ENCODE data around the gene UBE2S.

UBE2S gene

GRCh38 chr19:55444646-55445045 lies 37.1 kb upstream of the UBE2S start:
- ChIA-PET CTCF (no interaction called here), POLR2A (ENCODE audit: low non-redundant PET) (no interaction called here)
- TF ChIP-seq, protein P1, sequence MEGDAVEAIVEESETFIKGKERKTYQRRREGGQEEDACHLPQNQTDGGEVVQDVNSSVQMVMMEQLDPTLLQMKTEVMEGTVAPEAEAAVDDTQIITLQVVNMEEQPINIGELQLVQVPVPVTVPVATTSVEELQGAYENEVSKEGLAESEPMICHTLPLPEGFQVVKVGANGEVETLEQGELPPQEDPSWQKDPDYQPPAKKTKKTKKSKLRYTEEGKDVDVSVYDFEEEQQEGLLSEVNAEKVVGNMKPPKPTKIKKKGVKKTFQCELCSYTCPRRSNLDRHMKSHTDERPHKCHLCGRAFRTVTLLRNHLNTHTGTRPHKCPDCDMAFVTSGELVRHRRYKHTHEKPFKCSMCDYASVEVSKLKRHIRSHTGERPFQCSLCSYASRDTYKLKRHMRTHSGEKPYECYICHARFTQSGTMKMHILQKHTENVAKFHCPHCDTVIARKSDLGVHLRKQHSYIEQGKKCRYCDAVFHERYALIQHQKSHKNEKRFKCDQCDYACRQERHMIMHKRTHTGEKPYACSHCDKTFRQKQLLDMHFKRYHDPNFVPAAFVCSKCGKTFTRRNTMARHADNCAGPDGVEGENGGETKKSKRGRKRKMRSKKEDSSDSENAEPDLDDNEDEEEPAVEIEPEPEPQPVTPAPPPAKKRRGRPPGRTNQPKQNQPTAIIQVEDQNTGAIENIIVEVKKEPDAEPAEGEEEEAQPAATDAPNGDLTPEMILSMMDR (conservative IDR thresholded peaks at IDR 0.05; ENCODE audit: low read depth): no peak
- no peak for DNase-seq (ENCODE audit: low spot score)
- H3K27ac ChIP-seq: no peak overlapping the region

DNA sequence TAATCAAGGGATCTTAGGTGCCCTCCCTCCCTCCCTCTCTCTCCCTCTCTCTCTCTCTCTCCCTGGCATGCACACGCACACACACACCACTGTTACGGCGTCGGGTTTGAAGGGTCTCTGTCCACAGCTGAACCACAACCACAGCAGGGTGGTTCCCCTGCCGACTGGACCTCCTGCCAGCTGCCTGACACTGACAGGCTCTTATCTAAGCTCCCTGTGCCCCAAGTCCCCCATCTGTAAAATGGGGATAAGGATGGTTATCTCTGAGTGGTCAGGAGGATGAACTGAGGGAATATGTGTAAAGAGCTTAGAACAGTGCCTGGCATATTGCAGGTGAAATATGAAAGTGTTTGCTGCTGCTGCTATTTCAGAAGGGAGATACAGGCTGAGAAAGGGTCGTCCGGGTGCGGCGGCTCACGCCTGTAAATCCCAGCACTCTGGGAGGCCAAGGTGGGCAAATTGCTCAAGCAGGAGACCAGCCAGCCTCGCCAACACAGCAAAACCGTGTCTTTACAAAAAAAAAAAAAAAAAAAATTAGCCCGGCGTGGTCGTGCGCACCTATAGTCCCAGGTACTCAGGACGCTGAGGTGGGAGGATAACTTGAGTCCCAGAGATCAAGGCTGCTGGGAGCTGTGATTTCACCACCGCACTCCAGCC lies 36.4 kb upstream of the UBE2S start:
- ChIA-PET CTCF (interaction anchor here (0.7 to 0.9 kb wide), 2 partner anchors 24 to 585 kb away, joined by 3 read pairs; no protein-coding TSS in a partner anchor), POLR2A (ENCODE audit: low non-redundant PET) (no interaction called here)
- H3K27ac ChIP-seq: no peak overlapping the region
- TF ChIP-seq, protein P1 (conservative IDR thresholded peaks at IDR 0.05; ENCODE audit: low read depth): no peak
- DNase-seq (ENCODE audit: low spot score): no peak

DNA sequence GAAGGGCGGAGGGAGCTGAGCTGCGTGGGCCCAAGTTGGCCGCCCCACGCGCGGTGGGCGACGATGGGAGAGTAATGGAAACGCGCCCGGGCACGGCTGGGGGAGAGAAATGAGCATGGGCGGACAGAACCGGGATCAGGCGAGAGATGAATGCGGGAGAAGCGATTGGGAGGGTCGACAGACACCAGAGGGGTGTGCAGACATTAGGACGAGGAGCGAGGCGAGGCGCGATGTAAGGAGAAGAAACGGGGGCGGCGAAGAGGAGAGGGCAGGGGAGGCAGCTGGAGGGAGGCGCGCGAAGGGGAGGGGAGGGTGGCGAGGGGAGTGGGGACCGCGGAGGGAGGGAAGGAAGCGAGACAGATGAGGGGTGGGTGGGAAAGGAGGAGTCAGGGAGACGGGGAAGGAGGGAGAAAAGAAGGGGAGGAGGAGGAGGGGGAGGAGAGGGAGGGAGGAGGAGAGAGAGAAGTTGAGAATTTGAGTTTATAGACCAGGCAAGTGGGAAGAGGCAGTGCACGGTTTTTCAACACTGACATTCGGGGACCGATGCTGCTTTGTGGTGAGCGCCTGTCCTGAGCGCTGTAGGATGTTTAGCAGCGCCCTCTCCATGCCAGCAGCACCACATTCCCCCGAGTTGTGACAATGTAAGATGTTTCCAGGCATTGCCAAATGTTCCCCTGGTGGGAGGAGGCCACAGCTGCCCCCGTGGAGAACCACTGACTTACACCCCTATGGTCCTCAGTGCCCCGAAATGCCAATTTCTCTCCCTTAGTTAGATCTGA lies 35.6 kb upstream of the UBE2S start, which contains the start of gene SHISA7:
Gene SHISA7 (minus strand): TSS at position 256 of the 779 bp plus-strand sequence. CDS start 437 bp downstream, outside the sequence.
- DNase-seq (ENCODE audit: low spot score): no peak
- TF ChIP-seq, protein P1 (conservative IDR thresholded peaks at IDR 0.05; ENCODE audit: low read depth): no peak
- H3K27ac ChIP-seq: no peak within 1 kb of the TSS
- CTCF ChIA-PET: interaction anchor here (0.6 to 0.9 kb wide), 3 partner anchors 25 to 584 kb away, joined by 3 read pairs; no protein-coding TSS in a partner anchor
- POLR2A ChIA-PET (ENCODE audit: low non-redundant PET): no interaction called here

DNA sequence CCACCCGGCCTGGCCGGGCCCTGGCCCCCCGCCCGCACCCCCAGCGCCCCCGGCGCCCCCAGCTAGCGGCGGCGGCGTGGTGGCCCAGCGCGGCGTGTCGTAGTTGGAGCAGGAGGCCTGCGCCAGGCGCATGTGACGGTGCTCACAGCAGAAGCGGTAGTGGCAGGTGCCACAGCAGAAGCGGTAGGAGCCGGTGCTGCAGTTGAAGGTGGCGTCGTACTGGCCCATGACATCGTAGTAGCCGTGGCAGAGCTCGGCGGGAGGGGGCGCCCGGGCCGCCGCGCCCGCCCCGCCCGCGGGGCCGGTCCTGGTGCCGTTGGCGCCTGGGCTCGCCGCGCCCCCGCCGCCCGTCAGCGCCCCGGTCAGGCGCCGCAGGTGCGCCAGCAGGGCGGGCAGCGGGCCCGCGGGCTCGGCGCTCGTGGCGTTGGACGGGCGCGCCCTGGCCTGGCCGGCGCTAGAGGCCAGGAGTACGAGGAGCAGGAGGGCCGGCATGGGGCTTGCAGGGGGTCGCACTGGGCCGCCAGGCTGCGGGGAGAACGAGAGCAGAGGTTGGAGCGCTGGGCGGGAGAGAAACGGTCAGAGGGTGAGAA lies 34.9 kb upstream of the UBE2S start:
- H3K27ac ChIP-seq: no peak overlapping the region
- TF ChIP-seq, protein P1 (conservative IDR thresholded peaks at IDR 0.05; ENCODE audit: low read depth): no peak
- DNase-seq (ENCODE audit: low spot score): no peak
- ChIA-PET CTCF (interaction anchor here (0.6 kb wide), 1 partner anchor 28 kb away, joined by 3 read pairs; no protein-coding TSS in a partner anchor), POLR2A (ENCODE audit: low non-redundant PET) (no interaction called here)

GRCh38 chr19:55441692-55442321 lies 34.2 kb upstream of the UBE2S start:
- TF ChIP-seq, protein P1 (conservative IDR thresholded peaks at IDR 0.05; ENCODE audit: low read depth): no peak
- POLR2A ChIA-PET (ENCODE audit: low non-redundant PET): no interaction called here
- CTCF ChIA-PET: interaction anchor here (0.6 kb wide), 1 partner anchor 46 kb away, joined by 3 read pairs; no protein-coding TSS in a partner anchor
- DNase-seq (ENCODE audit: low spot score): no peak
- H3K27ac ChIP-seq: no peak overlapping the region

GRCh38 chr19:55441319-55441691 lies 33.7 kb upstream of the UBE2S start:
- POLR2A ChIA-PET (ENCODE audit: low non-redundant PET): no interaction called here
- no peak for DNase-seq (ENCODE audit: low spot score)
- CTCF ChIA-PET: interaction anchor here (0.6 kb wide), 1 partner anchor 46 kb away, joined by 3 read pairs; no protein-coding TSS in a partner anchor
- no peak overlapping the region for H3K27ac ChIP-seq
- TF ChIP-seq, protein P1 (conservative IDR thresholded peaks at IDR 0.05; ENCODE audit: low read depth): no peak
